Activated T-helper 1 cell treated with anti-CD3 and anti-CD28 coated beads, Interleukin-12 subunit alpha, Interleukin-12 subunit beta, Interleukin-2, Interleukin-4 antibody, amounts not matched to agents 30 ng/mL and 10 ng/mL and 1 ng/mL, durations not matched to agents 14 hours and 24 hours and 36 hours (primary cell): ENCODE data around the gene PRMT9. TPM values are rescaled to one million over a fixed set of nuclear protein-coding genes. Genes with fewer than 3 reads are reported as not detected.
A peak's percentile ranks its signal among the peaks of the same experiment; 100 is the strongest.

Source experiments
- DNase-seq: peaks from one replicate; pipeline ENCODE4 v3.0.0; 2021; ENCODE audit warnings: low spot score
- H3K27ac Mint-ChIP-seq: one replicate; pipeline ENCODE4 v1.8.0; 2021; ENCODE audit warnings: mild to moderate bottlenecking, mixed read lengths
- H3K27me3 Mint-ChIP-seq: one replicate; pipeline ENCODE4 v1.8.0; 2022; ENCODE audit warnings: mild to moderate bottlenecking, moderate library complexity, mixed read lengths; ENCODE audit not compliant: insufficient read depth
- H3K36me3 Mint-ChIP-seq: one replicate; pipeline ENCODE4 v1.8.0; 2021; ENCODE audit warnings: low read depth, mixed read lengths
- H3K4me1 Mint-ChIP-seq: one replicate; pipeline ENCODE4 v1.8.0; 2021; ENCODE audit warnings: low read depth, mixed read lengths
- H3K4me3 Mint-ChIP-seq: one replicate; pipeline ENCODE4 v1.8.0; 2021; ENCODE audit warnings: mild to moderate bottlenecking, moderate library complexity, mixed read lengths
- H3K9me3 Mint-ChIP-seq: one replicate; pipeline ENCODE4 v1.8.0; 2021; ENCODE audit warnings: mixed read lengths
- intact Hi-C: fragments of 100-400 bp; cut with micrococcal nuclease; formaldehyde crosslinking; loops from one replicate; pipeline ENCODE4 v1.15.1; 2024
- total RNA-seq: library from RNA; stranded (reverse); gene quantifications from 2 replicates; pipeline ENCODE4 v1.2.3, GENCODE V29; 2022

Gene PRMT9
- total RNA-seq, result 6.8 and 7.4 TPM in 2 replicates

DNA sequence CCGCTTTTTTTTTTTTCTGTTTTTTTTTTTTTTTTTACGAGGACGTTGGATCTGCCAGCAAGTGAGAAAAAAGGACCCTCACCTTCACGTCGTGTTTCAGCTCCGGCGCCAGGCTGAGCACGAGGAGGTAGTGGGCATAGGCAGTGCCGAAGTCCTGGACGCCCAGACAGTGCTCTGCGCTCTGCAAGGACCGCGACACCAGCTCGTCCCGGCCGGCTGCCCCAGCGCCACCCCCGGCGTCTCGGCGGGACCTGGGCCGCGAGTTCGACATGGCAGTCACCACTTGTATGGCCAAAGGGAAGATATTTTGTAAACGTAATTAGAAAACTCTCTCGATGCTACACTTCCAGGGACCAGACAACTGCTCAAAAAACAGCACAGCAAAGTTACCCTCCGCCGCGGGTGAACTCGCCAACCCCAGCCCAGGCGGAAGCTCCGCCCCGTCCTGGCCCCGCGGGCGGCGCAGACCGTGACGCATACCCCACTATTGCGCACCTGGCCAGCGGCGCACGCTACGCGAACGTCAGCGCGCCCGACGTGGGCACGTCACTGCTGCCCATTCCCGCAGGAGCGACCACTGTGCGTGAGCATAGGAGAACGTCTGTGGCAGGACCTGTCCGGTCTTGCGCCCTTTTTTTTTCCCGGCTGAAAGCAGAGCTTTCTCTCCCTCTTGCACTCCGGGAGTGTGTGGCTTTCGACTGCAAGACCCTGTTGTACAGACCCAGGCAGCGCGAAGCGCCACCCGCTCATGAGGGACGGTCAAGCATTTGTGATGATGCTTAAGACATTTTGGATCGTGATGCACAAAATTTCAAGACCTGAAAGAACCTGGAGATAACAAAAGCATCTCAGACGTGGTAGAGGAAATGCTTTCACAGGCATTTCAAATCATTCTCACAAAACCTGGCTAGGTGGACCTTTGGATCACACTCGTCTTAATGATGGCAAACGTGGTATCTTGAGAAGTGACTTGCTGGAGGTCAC lies at the start of gene PRMT9:
Gene PRMT9, minus strand, starts transcription at position 447 of the 984 bp plus-strand sequence. Its CDS starts 176 bp downstream, at position 271.
- Mint-ChIP-seq H3K36me3 (peaks cover 8% of the 10 kb centered on the region), H3K27me3 (peaks cover 9% of the 10 kb centered on the region), H3K4me1 (peaks cover 30% of the 10 kb centered on the region), H3K9me3 (no peaks in the 10 kb centered on the region), H3K27ac (peak within 1 kb of the TSS; percentile 92), H3K4me3 (peak within 1 kb of the TSS; percentile 92)
- peak; percentile 85 for DNase-seq
- intact Hi-C loops, result loop anchor here (1.0 to 10.0 kb wide), 7 partner anchors 25 to 758 kb away; partner anchors contain the start of genes ARHGAP10, NR3C2 and TMEM184C

DNA sequence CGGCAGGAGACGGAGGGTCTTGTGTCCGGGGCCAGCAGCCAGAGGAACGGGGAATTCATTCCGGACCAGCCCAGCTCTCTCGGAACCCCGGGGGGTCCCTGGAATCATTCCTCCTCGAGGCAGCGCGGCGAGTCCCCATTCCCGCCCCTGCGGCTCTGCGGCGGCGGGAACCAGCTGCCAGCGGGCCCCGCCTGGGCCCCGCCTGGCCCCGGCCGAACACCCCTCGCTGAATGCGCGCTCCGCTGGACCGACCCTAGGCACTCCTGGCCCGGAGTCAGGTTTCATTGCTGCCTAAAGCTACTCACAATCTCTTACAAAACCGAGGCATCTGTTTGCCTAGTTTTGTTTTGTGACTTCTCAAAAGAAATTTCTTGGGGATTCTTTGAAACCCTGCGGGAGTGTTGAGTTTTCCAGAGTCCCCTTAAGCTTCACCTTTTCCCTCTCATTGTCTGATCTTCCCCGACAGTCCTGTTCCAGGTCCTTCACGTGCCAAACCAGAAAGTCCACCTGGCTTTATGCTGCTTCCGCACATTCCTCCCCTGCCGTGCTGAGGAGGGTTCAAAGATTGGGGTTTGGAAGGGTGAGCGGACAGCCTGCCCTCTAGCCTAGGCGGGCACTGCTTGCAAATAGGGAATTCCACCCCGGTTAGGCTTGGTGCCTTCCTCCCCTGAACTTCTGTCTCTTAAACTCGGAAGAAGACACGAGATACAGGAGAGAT lies 48.7 kb upstream of the PRMT9 start:
- Mint-ChIP-seq H3K4me3 (peak overlapping the region; percentile 93), H3K27ac (peak overlapping the region; percentile 84), H3K36me3 (peaks cover 2% of the 10 kb centered on the region), H3K9me3 (no peaks in the 10 kb centered on the region), H3K4me1 (peaks cover 45% of the 10 kb centered on the region), H3K27me3 (peaks cover 31% of the 10 kb centered on the region)
- no peak for DNase-seq
- intact Hi-C loops, result loop anchor here (1.0 to 5.0 kb wide), 5 partner anchors 45 to 710 kb away; partner anchors contain the start of genes NR3C2, PRMT9 and TMEM184C

GRCh38 chr4:147731580-147732517 lies 47.9 kb upstream of the PRMT9 start, which contains the start of gene ARHGAP10:
Gene ARHGAP10 (plus strand): TSS chr4:147732088. CDS start chr4:147732302, 214 bp downstream.
- Mint-ChIP-seq H3K27ac (peak within 1 kb of the TSS; percentile 84), H3K27me3 (peaks cover 37% of the 10 kb centered on the region)

GRCh38 chr4:147730333-147730732 lies 46.4 kb upstream of the PRMT9 start:
- H3K27me3 Mint-ChIP-seq, result peaks cover 40% of the 10 kb centered on the region
- peaks cover 30% of the 10 kb centered on the region for H3K4me1 Mint-ChIP-seq
- H3K9me3 Mint-ChIP-seq, result no peaks in the 10 kb centered on the region
- H3K27ac Mint-ChIP-seq, result no peak overlapping the region
- no peaks in the 10 kb centered on the region for H3K36me3 Mint-ChIP-seq
- intact Hi-C loops, result loop anchor here (2.0 to 5.0 kb wide), 2 partner anchors 22 to 47 kb away; no protein-coding TSS in a partner anchor
- H3K4me3 Mint-ChIP-seq, result peak overlapping the region; percentile 38
- no peak for DNase-seq

More at GRCh38 chr4:147731580-147732517, 47.9 kb upstream of the PRMT9 start, which contains the start of gene ARHGAP10:
- H3K4me1 Mint-ChIP-seq, result peaks cover 45% of the 10 kb centered on the region
- H3K4me3 Mint-ChIP-seq, result peak within 1 kb of the TSS; percentile 93
- no peaks in the 10 kb centered on the region for H3K9me3 Mint-ChIP-seq
- intact Hi-C loops, result loop anchor here (1.0 to 5.0 kb wide), 9 partner anchors 23 to 710 kb away; partner anchors contain the start of genes NR3C2, PRMT9 and TMEM184C
- DNase-seq, result peak; percentile 49
- H3K36me3 Mint-ChIP-seq, result peaks cover 2% of the 10 kb centered on the region

GRCh38 chr4:147727476-147728028 lies 43.6 kb upstream of the PRMT9 start:
- H3K27me3 Mint-ChIP-seq, result peaks cover 40% of the 10 kb centered on the region
- intact Hi-C loops, result no loop called here
- DNase-seq, result no peak
- H3K9me3 Mint-ChIP-seq, result no peaks in the 10 kb centered on the region
- H3K36me3 Mint-ChIP-seq, result no peaks in the 10 kb centered on the region
- H3K4me1 Mint-ChIP-seq, result peaks cover 6% of the 10 kb centered on the region
- H3K4me3 Mint-ChIP-seq, result no peak overlapping the region
- no peak overlapping the region for H3K27ac Mint-ChIP-seq

DNA sequence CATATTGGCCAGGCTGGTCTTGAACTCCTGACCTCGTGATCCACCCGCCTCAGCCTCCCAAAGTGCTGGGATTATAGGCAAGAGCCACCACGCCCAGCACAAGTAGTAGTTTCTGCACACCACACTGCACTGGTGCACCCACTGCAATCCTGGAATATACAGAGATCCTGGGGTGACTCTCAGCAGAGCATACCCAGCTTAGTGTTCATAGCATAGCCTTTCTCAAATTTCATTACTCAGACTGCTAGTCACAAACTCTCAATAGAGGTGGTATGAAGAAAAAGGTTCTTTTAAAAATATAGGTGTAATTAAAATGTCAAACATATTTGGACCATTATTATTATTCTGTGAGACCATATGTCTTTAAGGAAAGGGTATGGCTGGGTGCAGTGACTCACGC lies 41.7 kb upstream of the PRMT9 start:
- no peak for DNase-seq
- peaks cover 36% of the 10 kb centered on the region for H3K27me3 Mint-ChIP-seq
- H3K4me1 Mint-ChIP-seq, result no peaks in the 10 kb centered on the region
- H3K27ac Mint-ChIP-seq, result no peak overlapping the region
- H3K9me3 Mint-ChIP-seq, result no peaks in the 10 kb centered on the region
- no peak overlapping the region for H3K4me3 Mint-ChIP-seq
- H3K36me3 Mint-ChIP-seq, result no peaks in the 10 kb centered on the region
- intact Hi-C loops, result no loop called here

DNA sequence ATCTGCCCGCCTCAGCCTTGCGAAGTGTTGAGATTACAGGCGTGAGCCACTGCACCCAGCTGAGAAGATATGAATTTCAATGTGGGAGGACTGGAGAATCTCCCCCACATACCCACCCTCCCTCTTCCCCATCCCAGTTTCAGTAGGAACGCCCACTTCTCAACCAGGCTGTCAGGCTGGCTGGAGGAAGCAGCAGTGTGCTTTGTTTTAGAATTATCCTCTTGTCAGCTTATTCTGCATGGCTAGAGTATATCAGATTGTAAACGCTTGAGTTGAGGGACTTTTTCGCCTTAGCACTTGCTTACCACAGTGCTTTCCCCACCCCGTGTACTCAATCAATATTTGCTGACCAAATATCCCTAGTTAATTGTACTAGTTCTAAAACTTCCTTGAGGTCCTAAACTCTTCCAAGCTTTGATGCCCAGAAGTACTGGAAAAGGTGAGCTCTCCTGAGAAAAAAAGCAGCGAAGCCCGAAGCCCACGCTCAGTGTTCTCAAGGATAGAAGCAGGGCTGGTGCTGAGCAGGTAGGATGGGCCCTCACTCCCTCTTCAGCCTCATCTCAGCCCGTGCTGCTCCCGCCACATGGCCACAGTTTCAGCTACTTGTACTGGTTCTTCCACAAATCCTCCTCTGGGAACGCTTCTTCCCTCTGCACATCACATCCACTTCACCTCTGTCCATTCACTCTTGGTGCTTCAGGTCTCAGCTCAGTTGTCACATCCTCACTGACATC lies 40.7 kb upstream of the PRMT9 start:
- Mint-ChIP-seq H3K4me1 (no peaks in the 10 kb centered on the region), H3K36me3 (no peaks in the 10 kb centered on the region), H3K27ac (no peak overlapping the region), H3K9me3 (no peaks in the 10 kb centered on the region), H3K27me3 (peaks cover 29% of the 10 kb centered on the region), H3K4me3 (no peak overlapping the region)
- intact Hi-C loops, result no loop called here
- DNase-seq, result no peak

DNA sequence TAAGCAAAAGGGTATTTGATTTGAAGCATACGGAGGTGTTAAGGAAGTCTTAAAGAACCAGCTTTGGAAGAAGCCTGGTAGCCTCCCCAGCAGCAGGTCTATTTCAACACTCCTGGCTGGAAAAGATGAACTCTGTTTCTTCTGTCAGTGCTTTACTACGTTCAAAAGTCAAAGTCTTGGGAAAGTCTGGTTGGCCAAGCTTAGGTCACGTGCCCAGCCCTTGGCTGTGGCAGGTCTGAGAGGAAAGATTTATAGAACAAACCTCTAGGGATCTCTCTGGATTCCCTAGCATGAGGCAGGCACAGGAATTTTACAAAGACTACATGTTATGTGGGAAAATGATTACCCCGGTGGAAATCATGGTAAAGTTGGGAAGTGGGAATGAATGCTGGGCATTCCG lies 39.4 kb upstream of the PRMT9 start:
- intact Hi-C loops, result no loop called here
- no peaks in the 10 kb centered on the region for H3K4me1 Mint-ChIP-seq
- no peak overlapping the region for H3K27ac Mint-ChIP-seq
- H3K9me3 Mint-ChIP-seq, result no peaks in the 10 kb centered on the region
- no peak overlapping the region for H3K4me3 Mint-ChIP-seq
- H3K36me3 Mint-ChIP-seq, result no peaks in the 10 kb centered on the region
- DNase-seq, result no peak
- H3K27me3 Mint-ChIP-seq, result peaks cover 25% of the 10 kb centered on the region

GRCh38 chr4:147717878-147718277 lies 33.9 kb upstream of the PRMT9 start:
- no peaks in the 10 kb centered on the region for H3K36me3 Mint-ChIP-seq
- no peaks in the 10 kb centered on the region for H3K9me3 Mint-ChIP-seq
- H3K4me1 Mint-ChIP-seq, result peaks cover 10% of the 10 kb centered on the region
- intact Hi-C loops, result loop anchor here (2.0 kb wide), 1 partner anchor 23 kb away; no protein-coding TSS in a partner anchor
- H3K4me3 Mint-ChIP-seq, result no peak overlapping the region
- DNase-seq, result no peak
- no peak overlapping the region for H3K27ac Mint-ChIP-seq
- H3K27me3 Mint-ChIP-seq, result peaks cover 18% of the 10 kb centered on the region

DNA sequence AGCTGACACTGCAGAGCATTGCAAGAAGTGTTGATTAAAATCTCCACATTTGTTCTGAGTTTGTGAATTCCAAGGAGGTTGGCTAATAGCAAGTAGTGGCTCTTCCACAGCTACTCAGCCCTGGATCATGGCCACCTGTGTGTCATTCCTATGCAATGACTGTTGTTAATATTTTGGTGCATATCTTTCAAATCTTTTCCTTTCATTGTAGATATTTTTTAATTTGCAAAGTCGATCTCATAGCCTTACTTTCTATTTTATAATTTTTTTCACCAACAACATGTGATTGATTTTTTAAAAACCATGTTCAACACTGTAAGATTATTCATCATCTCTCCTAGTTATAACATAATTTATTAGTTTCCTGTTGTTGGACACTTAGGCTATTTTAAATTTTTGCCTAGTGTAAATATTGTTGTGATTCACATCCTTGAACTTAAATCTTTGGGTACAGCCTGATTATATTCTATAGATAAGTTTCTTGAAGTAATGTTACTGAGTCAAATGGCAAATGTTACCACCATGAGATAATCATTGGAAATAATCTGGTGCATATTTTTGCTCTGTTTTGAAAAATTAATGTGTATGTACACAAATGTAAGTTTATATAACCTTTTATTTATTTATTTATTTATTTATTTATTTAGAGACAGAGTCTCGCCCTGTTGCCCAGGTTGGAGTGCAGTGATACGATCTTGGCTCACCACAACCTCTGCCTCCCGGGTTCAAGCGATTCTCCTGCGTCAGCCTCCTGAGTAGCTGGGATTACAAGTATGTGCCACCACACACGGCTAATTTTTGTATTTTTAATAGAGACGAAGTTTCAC lies 30.8 kb upstream of the PRMT9 start:
- intact Hi-C loops, result no loop called here
- Mint-ChIP-seq H3K36me3 (no peaks in the 10 kb centered on the region), H3K4me3 (no peak overlapping the region), H3K9me3 (no peaks in the 10 kb centered on the region), H3K4me1 (peaks cover 10% of the 10 kb centered on the region), H3K27me3 (peaks cover 19% of the 10 kb centered on the region), H3K27ac (no peak overlapping the region)
- DNase-seq, result no peak
